OCI-LY3 (cell line): Measurements from ENCODE around the gene MBD3L4.
"Not testable (repeated sequence)": the region's sequence is repeated elsewhere in the genome, so short reads cannot be mapped to it uniquely, and the experiment has no call there.

Experiments used
- H2AFZ ChIP-seq: fragments of 200-600, 300-600 bp; shearing (Covaris generic); 2 replicates; pipeline ENCODE4 v1.6.0; 2014; ENCODE audit warnings: antibody characterized with exemption, low read depth, low read length
- H3K27ac ChIP-seq: fragments of 200-600, 300-600 bp; sonication (generic); 2 replicates; pipeline ENCODE4 v1.5.1; 2014; ENCODE audit warnings: mild to moderate bottlenecking, low read length, moderate library complexity, mixed read lengths
- H3K27me3 ChIP-seq: fragments of 200-600, 300-600 bp; sonication (generic); 2 replicates; pipeline ENCODE4 v1.6.1; 2014; ENCODE audit warnings: low read depth, low read length, mixed read lengths
- H3K36me3 ChIP-seq: fragments of 200-600, 300-600 bp; sonication (generic); replicated peaks from 2 replicates; pipeline ENCODE3; 2014; ENCODE audit warnings: low read depth, low read length, mixed read lengths
- H3K4me1 ChIP-seq: fragments of 300-600, 200-600 bp; sonication (generic); 2 replicates; pipeline ENCODE4 v1.6.1; 2014; ENCODE audit warnings: low read length, mixed read lengths
- H3K4me2 ChIP-seq: fragments of 200-600, 300-600 bp; sonication (generic); 2 replicates; pipeline ENCODE4 v1.6.1; 2014; ENCODE audit warnings: low read length, mixed read lengths
- H3K4me3 ChIP-seq: fragments of 300-600, 200-600 bp; sonication (generic); 2 replicates; pipeline ENCODE4 v1.5.1; 2014; ENCODE audit warnings: antibody characterized with exemption, mild to moderate bottlenecking, low read length, moderate library complexity
- H3K79me2 ChIP-seq: fragments of 300-600, 200-600 bp; shearing (Covaris generic); 2 replicates; pipeline ENCODE4 v1.6.1; 2014; ENCODE audit warnings: mild to moderate bottlenecking, low read length, mixed read lengths
- H3K9ac ChIP-seq: fragments of 300-600, 200-600 bp; shearing (Covaris generic); 2 replicates; pipeline ENCODE4 v1.6.0; 2014; ENCODE audit warnings: mild to moderate bottlenecking, low read length, moderate library complexity
- H3K9me3 ChIP-seq: fragments of 200-600, 300-600 bp; shearing (Covaris generic); 2 replicates; pipeline ENCODE4 v1.6.1; 2014; ENCODE audit warnings: low read length, mixed read lengths; ENCODE audit not compliant: insufficient read depth
- H4K20me1 ChIP-seq: fragments of 200-600, 300-600 bp; sonication (generic); 2 replicates; pipeline ENCODE4 v1.6.1; 2016; ENCODE audit warnings: low read length, mixed read lengths; ENCODE audit not compliant: insufficient read depth
- CTCF ChIP-seq: fragments of 200-600, 300-600 bp; sonication (generic); IDR thresholded peaks from 2 replicates; pipeline ENCODE4 v1.5.1; 2014; ENCODE audit warnings: antibody characterized with exemption, low read length, low read depth
- EZH2phosphoT487 ChIP-seq: fragments of 200-600 bp; shearing (Covaris generic); IDR thresholded peaks from 2 replicates; pipeline ENCODE4 v1.6.1; 2018; ENCODE audit warnings: antibody characterized with exemption, mixed run types, low read depth

Gene MBD3L4

GRCh38 chr19:7063764-7064418 is 23.9 kb upstream of the MBD3L4 start:
- no peak overlapping the region for H3K4me3 ChIP-seq
- H3K4me2 ChIP-seq, result no peak overlapping the region
- peaks cover 3% of the 10 kb centered on the region; the same call in 1 of the 2 replicates for H3K4me1 ChIP-seq
- TF ChIP-seq EZH2phosphoT487 (no peak), CTCF (no peak)
- no peaks in the 10 kb centered on the region for H3K36me3 ChIP-seq
- H3K27me3 ChIP-seq, result no peaks in the 10 kb centered on the region
- no peak overlapping the region for H3K27ac ChIP-seq
- no peaks in the 10 kb centered on the region for H3K79me2 ChIP-seq
- H3K9ac ChIP-seq, result no peak overlapping the region
- no peaks in the 10 kb centered on the region for H3K9me3 ChIP-seq
- H2AFZ ChIP-seq, result no peak overlapping the region
- no peaks in the 10 kb centered on the region for H4K20me1 ChIP-seq

- Histone ChIP-seq H3K27me3 (no peaks in the 10 kb centered on the region), H3K36me3 (no peaks in the 10 kb centered on the region), H3K4me1 (no peaks in the 10 kb centered on the region), H3K4me3 (no peak overlapping the region), H3K9ac (no peak overlapping the region), H3K79me2 (no peaks in the 10 kb centered on the region), H3K27ac (no peak overlapping the region), H3K4me2 (no peak overlapping the region), H3K9me3 (no peaks in the 10 kb centered on the region), H2AFZ (no peak overlapping the region), H4K20me1 (no peaks in the 10 kb centered on the region)
- TF ChIP-seq EZH2phosphoT487, result no peak
- no peak for TF ChIP-seq CTCF
These were observed 23.4 kb upstream of the MBD3L4 start for GRCh38 chr19:7063339-7063738.

- H3K79me2 ChIP-seq, H3K27ac ChIP-seq, H3K9ac ChIP-seq, H4K20me1 ChIP-seq, H3K27me3 ChIP-seq, H3K4me3 ChIP-seq, H2AFZ ChIP-seq, H3K4me2 ChIP-seq, H3K4me1 ChIP-seq, H3K36me3 ChIP-seq, H3K9me3 ChIP-seq: not testable (repeated sequence)
These were observed 20.0 kb upstream of the MBD3L4 start for GRCh38 chr19:7059977-7060376.

GRCh38 chr19:7058576-7058975 is 18.6 kb upstream of the MBD3L4 start, which contains the start of gene MBD3L3:
Gene MBD3L3 (minus strand): TSS chr19:7058676. CDS start chr19:7058605, 71 bp downstream.
- H3K4me1 ChIP-seq, H3K36me3 ChIP-seq, H3K27me3 ChIP-seq, H3K27ac ChIP-seq, H3K79me2 ChIP-seq, H3K9me3 ChIP-seq, H3K4me3 ChIP-seq, H4K20me1 ChIP-seq, H3K9ac ChIP-seq, H2AFZ ChIP-seq, H3K4me2 ChIP-seq: not testable (repeated sequence)

GRCh38 chr19:7056371-7056770 is 16.4 kb upstream of the MBD3L4 start:
- not testable (repeated sequence) for H3K4me1 ChIP-seq, H3K27ac ChIP-seq, H3K36me3 ChIP-seq, H3K4me3 ChIP-seq, H3K9me3 ChIP-seq, H3K27me3 ChIP-seq, H2AFZ ChIP-seq, H3K9ac ChIP-seq, H3K79me2 ChIP-seq, H4K20me1 ChIP-seq, H3K4me2 ChIP-seq

GRCh38 chr19:7055679-7056078 is 15.7 kb upstream of the MBD3L4 start:
- not testable (repeated sequence) for H3K27ac ChIP-seq, H4K20me1 ChIP-seq, H3K27me3 ChIP-seq, H3K4me3 ChIP-seq, H3K4me1 ChIP-seq, H3K36me3 ChIP-seq, H3K4me2 ChIP-seq, H3K9me3 ChIP-seq, H3K9ac ChIP-seq, H2AFZ ChIP-seq, H3K79me2 ChIP-seq

- not testable (repeated sequence) for H3K4me1 ChIP-seq, H3K27ac ChIP-seq
These were observed 14.8 kb upstream of the MBD3L4 start for GRCh38 chr19:7054635-7055368.

GRCh38 chr19:7052896-7053295 is 12.9 kb upstream of the MBD3L4 start:
- not testable (repeated sequence) for H3K4me2 ChIP-seq, H3K36me3 ChIP-seq, H4K20me1 ChIP-seq, H3K27ac ChIP-seq, H3K9ac ChIP-seq, H3K79me2 ChIP-seq, H3K27me3 ChIP-seq, H2AFZ ChIP-seq, H3K9me3 ChIP-seq, H3K4me3 ChIP-seq, H3K4me1 ChIP-seq

More at GRCh38 chr19:7054635-7055368, 14.8 kb upstream of the MBD3L4 start:
- not testable (repeated sequence) for H3K4me3 ChIP-seq, H2AFZ ChIP-seq, H3K27me3 ChIP-seq, H3K9me3 ChIP-seq, H3K79me2 ChIP-seq, H4K20me1 ChIP-seq, H3K4me2 ChIP-seq, H3K9ac ChIP-seq, H3K36me3 ChIP-seq
